KMS-11 (cell line): ENCODE results near the gene IDE.
A peak's percentile ranks its signal among the peaks of the same experiment; 100 is the strongest.

ENCODE experiments used
- H2AFZ ChIP-seq: fragments of 200-600 bp; sonication (generic); 2 replicates; pipeline ENCODE4 v1.6.1; 2016; ENCODE audit warnings: antibody characterized with exemption, mixed run types, low read depth
- H3K27ac ChIP-seq: fragments of 200-600 bp; sonication (generic); 2 replicates; pipeline ENCODE4 v1.6.1; 2016; ENCODE audit warnings: mild to moderate bottlenecking, mixed run types
- H3K27me3 ChIP-seq: fragments of 200-600 bp; sonication (generic); 2 replicates; pipeline ENCODE4 v1.6.1; 2017; ENCODE audit warnings: mild to moderate bottlenecking, low read depth, mixed run types, moderate library complexity; ENCODE audit not compliant: insufficient read depth
- H3K36me3 ChIP-seq: fragments of 200-600 bp; sonication (generic); 2 replicates; pipeline ENCODE4 v1.6.1; 2017; ENCODE audit warnings: mild to moderate bottlenecking, mixed run types; ENCODE audit not compliant: insufficient read depth
- H3K4me1 ChIP-seq: fragments of 200-600 bp; sonication (generic); 2 replicates; pipeline ENCODE4 v1.6.1; 2016; ENCODE audit warnings: mild to moderate bottlenecking, low read depth, mixed run types; ENCODE audit not compliant: poor library complexity, severe bottlenecking
- H3K4me2 ChIP-seq: fragments of 200-600 bp; sonication (generic); 2 replicates; pipeline ENCODE4 v1.7.0; 2016; ENCODE audit warnings: mild to moderate bottlenecking, mixed run types
- H3K4me3 ChIP-seq: fragments of 200-600 bp; sonication (generic); IDR thresholded peaks from 2 replicates; pipeline ENCODE4 v1.6.1; 2017; ENCODE audit warnings: low read depth, low read length, mixed read lengths; ENCODE audit not compliant: insufficient read depth
- H3K79me2 ChIP-seq: fragments of 200-600 bp; sonication (generic); 2 replicates; pipeline ENCODE4 v1.6.1; 2016; ENCODE audit warnings: low read depth, mixed run types; ENCODE audit not compliant: insufficient read depth
- H3K9ac ChIP-seq: fragments of 200-600 bp; sonication (generic); 2 replicates; pipeline ENCODE4 v1.6.1; 2016; ENCODE audit warnings: mild to moderate bottlenecking, mixed run types
- H4K20me1 ChIP-seq: fragments of 200-600 bp; sonication (generic); 2 replicates; pipeline ENCODE4 v1.6.1; 2016; ENCODE audit warnings: mild to moderate bottlenecking, mixed run types; ENCODE audit not compliant: insufficient read depth
- CTCF ChIP-seq: fragments of 200-600 bp; sonication (generic); conservative IDR thresholded peaks from 2 replicates; pipeline ENCODE4 v1.6.1; 2017; ENCODE audit warnings: low read depth, mild to moderate bottlenecking, antibody characterized with exemption, low read length, moderate library complexity, mixed read lengths

Gene IDE

GRCh38 chr10:92569071-92569470 lies 4.8 kb downstream of the IDE start:
- H3K36me3 ChIP-seq: peaks cover 4% of the 10 kb centered on the region; the same call in 1 of the 2 replicates
- H3K79me2 ChIP-seq: peaks cover 76% of the 10 kb centered on the region

DNA sequence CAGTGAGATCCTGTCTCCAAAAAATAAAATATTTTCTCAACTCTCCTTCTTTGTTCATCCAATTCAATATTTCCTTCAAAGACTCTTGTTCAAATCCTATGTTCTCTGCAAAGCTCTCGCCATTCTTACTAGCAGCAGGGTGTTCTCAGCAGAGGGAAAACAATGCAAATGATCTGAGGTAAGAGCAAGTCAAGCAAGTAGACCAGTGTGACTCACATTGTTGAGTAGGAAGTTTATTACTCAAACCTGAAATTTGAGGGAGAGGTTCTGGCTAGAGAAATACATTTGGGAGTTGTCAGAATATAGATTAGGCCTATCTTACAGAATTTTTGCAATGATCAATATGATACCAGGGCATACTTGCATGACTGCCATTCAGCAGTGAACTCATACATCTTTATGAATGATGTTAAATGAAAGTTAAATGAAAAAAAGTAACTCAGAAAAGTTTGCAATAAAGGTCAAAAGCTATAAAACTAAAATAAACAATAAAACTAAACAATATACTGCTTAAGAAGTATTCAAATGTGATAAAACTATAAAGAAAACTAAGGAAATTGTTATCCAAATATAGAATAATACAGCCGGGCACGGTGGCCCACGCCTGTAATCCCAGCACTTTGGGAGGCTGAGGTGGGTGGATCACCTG lies 5.8 kb downstream of the IDE start:
- H2AFZ ChIP-seq: no peak overlapping the region
- H3K27ac ChIP-seq: no peak overlapping the region
- peaks cover 19% of the 10 kb centered on the region for H3K4me1 ChIP-seq
- H4K20me1 ChIP-seq: no peaks in the 10 kb centered on the region
- no peaks in the 10 kb centered on the region for H3K27me3 ChIP-seq
- peaks cover 70% of the 10 kb centered on the region for H3K79me2 ChIP-seq
- peaks cover 4% of the 10 kb centered on the region; the same call in 1 of the 2 replicates for H3K36me3 ChIP-seq
- TF ChIP-seq CTCF: no peak
- no peak overlapping the region for H3K4me3 ChIP-seq
- no peak overlapping the region for H3K9ac ChIP-seq
- H3K4me2 ChIP-seq: no peak overlapping the region

More at GRCh38 chr10:92569071-92569470, 4.8 kb downstream of the IDE start:
- no peaks in the 10 kb centered on the region for H4K20me1 ChIP-seq
- H2AFZ ChIP-seq: no peak overlapping the region
- no peaks in the 10 kb centered on the region for H3K27me3 ChIP-seq
- no peak overlapping the region for H3K27ac ChIP-seq
- no peak overlapping the region for H3K4me3 ChIP-seq
- H3K9ac ChIP-seq: no peak overlapping the region
- H3K4me2 ChIP-seq: no peak overlapping the region
- no peak for TF ChIP-seq CTCF
- H3K4me1 ChIP-seq: peaks cover 19% of the 10 kb centered on the region

DNA sequence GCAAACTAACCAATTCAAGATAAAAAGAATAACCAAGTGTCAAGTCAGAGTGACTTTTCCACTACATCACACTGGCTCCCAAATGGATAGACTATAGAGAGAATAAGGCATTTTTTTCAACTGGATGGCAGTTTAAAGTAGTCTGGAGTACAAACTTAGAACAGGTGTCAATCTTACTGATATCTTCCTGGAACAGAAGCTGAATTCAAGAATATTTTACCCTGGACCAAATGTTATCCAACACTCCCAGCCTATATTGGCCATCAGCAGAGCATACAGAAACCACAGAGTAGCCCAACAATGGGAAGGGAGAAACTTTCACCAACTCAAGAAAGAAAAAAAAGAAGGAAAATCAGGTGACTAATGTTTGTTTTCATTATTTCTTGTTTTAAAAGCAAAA lies 11.5 kb downstream of the IDE start:
- TF ChIP-seq CTCF: no peak
- Histone ChIP-seq H3K27ac (no peak overlapping the region), H3K79me2 (peaks cover 31% of the 10 kb centered on the region; the same call in 1 of the 2 replicates), H3K4me1 (no peaks in the 10 kb centered on the region), H3K4me3 (no peak overlapping the region), H4K20me1 (no peaks in the 10 kb centered on the region), H3K9ac (no peak overlapping the region), H3K36me3 (peaks cover 7% of the 10 kb centered on the region; the same call in 1 of the 2 replicates), H2AFZ (no peak overlapping the region), H3K27me3 (no peaks in the 10 kb centered on the region), H3K4me2 (0 out of 2 replicates have a peak overlapping the region, but pooled peaks have one; percentile 11)

DNA sequence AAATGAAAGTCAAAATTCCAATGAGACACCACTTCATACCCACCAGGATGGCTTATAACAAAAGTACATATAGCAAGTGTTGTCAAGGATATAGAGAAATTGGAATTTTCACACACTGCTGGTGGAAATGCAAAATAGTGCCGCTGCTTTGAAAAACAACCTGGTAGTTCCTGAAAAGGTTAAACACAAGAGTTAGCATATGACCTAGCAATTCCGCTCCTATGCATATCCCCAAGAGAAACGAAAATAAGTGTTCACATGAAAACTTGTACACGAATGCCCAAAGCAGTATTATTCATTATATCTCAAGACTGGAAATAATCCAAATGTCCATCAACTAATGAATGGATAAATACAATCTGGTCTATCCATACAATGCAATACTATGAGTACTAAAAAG lies 14.8 kb downstream of the IDE start:
- H3K4me2 ChIP-seq: no peak overlapping the region
- H3K27me3 ChIP-seq: no peaks in the 10 kb centered on the region
- no peak overlapping the region for H3K9ac ChIP-seq
- no peak for TF ChIP-seq CTCF
- peaks cover 11% of the 10 kb centered on the region; the same call in 1 of the 2 replicates for H3K79me2 ChIP-seq
- H2AFZ ChIP-seq: no peak overlapping the region
- H3K27ac ChIP-seq: no peak overlapping the region
- H3K4me3 ChIP-seq: no peak overlapping the region
- H3K4me1 ChIP-seq: no peaks in the 10 kb centered on the region
- no peaks in the 10 kb centered on the region for H4K20me1 ChIP-seq
- H3K36me3 ChIP-seq: 0 out of 2 replicates have a peak, but pooled peaks cover 11% of the 10 kb centered on the region
